ENCODE results near the gene VKORC1L1. TPM values are rescaled to one million over a fixed set of nuclear protein-coding genes. Genes with fewer than 3 reads are reported as not detected.
A peak's percentile ranks its signal among the peaks of the same experiment; 100 is the strongest.

VKORC1L1 gene
- total RNA-seq, 3 donors from 2014 or later (not counting 1 experiment from before 2014, with no cell fraction given) = 5.7 to 8.2 (median 7.1) TPM

DNA sequence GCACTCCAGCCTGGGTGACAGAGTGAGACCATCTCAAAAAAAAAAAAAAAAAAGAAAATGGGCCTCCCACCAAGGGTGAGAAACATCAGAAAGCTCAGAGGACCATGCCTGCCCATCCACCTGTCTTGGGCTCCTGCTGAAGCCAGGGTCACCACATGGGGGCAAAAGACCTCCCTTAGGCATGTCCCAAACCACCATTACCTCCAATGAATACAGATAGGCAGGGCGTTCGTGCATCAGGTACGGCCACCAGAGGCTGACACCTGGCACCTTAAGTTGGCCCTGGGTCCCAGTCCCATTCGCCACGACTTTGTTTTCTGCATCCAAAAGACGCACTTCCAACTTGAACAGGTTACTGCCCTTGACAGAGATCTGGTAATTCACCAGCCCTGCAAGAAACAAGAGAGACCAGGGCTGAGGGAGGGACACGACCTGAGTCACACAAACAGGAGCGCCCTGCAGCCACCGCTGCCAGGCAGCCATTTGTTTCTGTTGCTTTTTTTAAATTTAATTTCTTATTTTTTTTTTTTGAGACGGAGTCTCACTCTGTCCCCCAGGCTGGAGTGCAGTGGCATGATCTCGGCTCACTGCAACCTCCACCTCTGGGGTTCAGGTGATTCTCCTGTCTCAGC, 103.1 kb downstream of the VKORC1L1 start:
- intact Hi-C loops (cut with micrococcal nuclease) = no loop called here
- no peak overlapping the region for H3K4me3 Mint-ChIP-seq
- H3K9me3 ChIP-seq (ENCODE audit: control insufficient read depth, insufficient read depth, low read length) = no peaks in the 10 kb centered on the region
- no peak overlapping the region for H3K27ac ChIP-seq (ENCODE audit: low read length)
- H3K36me3 Mint-ChIP-seq = no peaks in the 10 kb centered on the region
- H3K9me3 Mint-ChIP-seq = no peaks in the 10 kb centered on the region
- no peak for TF ChIP-seq CTCF (IDR thresholded peaks at IDR 0.05)
- WGBS (ENCODE audit: insufficient coverage) = 95% methylated on average over 11 of the region's 11 CpGs
- H3K4me3 ChIP-seq (ENCODE audit: low read length) = no peak overlapping the region
- peaks cover 6 to 8% of the 10 kb centered on the region in 2 donors for H3K4me1 Mint-ChIP-seq
- H3K4me1 ChIP-seq (ENCODE audit: control insufficient read depth, insufficient read depth, low read length) = peaks cover 9% of the 10 kb centered on the region
- H3K27ac Mint-ChIP-seq = no peak overlapping the region
- DNase-seq = no peak
- peaks cover 44% of the 10 kb centered on the region for H3K36me3 ChIP-seq (ENCODE audit: control insufficient read depth, insufficient read depth, low read length)
- ATAC-seq = no peak
- H3K27me3 Mint-ChIP-seq (ENCODE audit: low read depth in 2 of 2) = no peaks in the 10 kb centered on the region
- no peaks in the 10 kb centered on the region for H3K27me3 ChIP-seq (ENCODE audit: control insufficient read depth, insufficient read depth, low read length)

DNA sequence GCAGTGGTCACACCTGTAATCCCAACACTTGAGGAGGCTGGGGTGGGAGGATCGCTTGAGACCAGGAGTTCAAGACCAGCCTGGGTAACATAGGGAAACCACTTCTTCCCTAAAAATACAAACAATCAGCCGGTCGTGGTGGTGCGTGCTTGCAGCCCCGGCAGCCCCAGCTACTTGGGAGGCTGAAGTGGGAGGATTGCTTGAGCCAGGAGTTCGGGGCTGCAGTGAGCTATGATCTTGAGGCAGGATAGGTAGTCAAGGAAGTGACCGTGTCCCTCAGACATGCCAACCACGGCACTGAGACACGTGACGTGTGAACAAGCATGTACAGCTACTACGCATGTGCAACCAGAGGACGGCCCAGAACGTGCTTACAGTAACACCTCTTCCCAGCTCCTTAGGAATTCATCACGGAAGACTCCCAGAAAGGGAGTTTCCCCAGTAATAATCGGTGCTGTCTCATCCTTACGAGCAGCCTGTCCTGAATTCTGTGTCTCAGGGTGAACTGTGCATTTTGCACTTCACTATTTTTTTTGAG, 103.9 kb downstream of the VKORC1L1 start:
- no peak for TF ChIP-seq CTCF (IDR thresholded peaks at IDR 0.05)
- Histone ChIP-seq H3K4me1 (ENCODE audit: control insufficient read depth, insufficient read depth, low read length) (peaks cover 17% of the 10 kb centered on the region), H3K36me3 (ENCODE audit: control insufficient read depth, insufficient read depth, low read length) (peaks cover 42% of the 10 kb centered on the region), H3K27ac (ENCODE audit: low read length) (no peak overlapping the region), H3K9me3 (ENCODE audit: control insufficient read depth, insufficient read depth, low read length) (no peaks in the 10 kb centered on the region), H3K27me3 (ENCODE audit: control insufficient read depth, insufficient read depth, low read length) (no peaks in the 10 kb centered on the region), H3K4me3 (ENCODE audit: low read length) (no peak overlapping the region)
- Mint-ChIP-seq H3K27me3 (ENCODE audit: low read depth in 2 of 2) (no peaks in the 10 kb centered on the region), H3K9me3 (no peaks in the 10 kb centered on the region), H3K4me1 (peaks cover 6 to 10% of the 10 kb centered on the region in 2 donors), H3K36me3 (no peaks in the 10 kb centered on the region), H3K4me3 (no peak overlapping the region), H3K27ac (peak overlapping the region in 1 of 2 donors; percentile 35)
- intact Hi-C loops (cut with micrococcal nuclease) = no loop called here
- no peak for DNase-seq
- no peak for ATAC-seq
- WGBS (ENCODE audit: insufficient coverage) = 95% methylated on average over 15 of the region's 16 CpGs

- 97% methylated on average over 18 of the region's 18 CpGs for WGBS (ENCODE audit: insufficient coverage)
- Mint-ChIP-seq H3K27ac (peak overlapping the region; percentile 43 to 94), H3K4me3 (no peak overlapping the region), H3K9me3 (no peaks in the 10 kb centered on the region), H3K36me3 (no peaks in the 10 kb centered on the region), H3K27me3 (ENCODE audit: low read depth in 2 of 2) (no peaks in the 10 kb centered on the region), H3K4me1 (peaks cover 6 to 10% of the 10 kb centered on the region in 2 donors)
- Histone ChIP-seq H3K4me3 (ENCODE audit: low read length) (no peak overlapping the region), H3K9me3 (ENCODE audit: control insufficient read depth, insufficient read depth, low read length) (no peaks in the 10 kb centered on the region), H3K27me3 (ENCODE audit: control insufficient read depth, insufficient read depth, low read length) (no peaks in the 10 kb centered on the region), H3K36me3 (ENCODE audit: control insufficient read depth, insufficient read depth, low read length) (peaks cover 23% of the 10 kb centered on the region), H3K27ac (ENCODE audit: low read length) (no peak overlapping the region), H3K4me1 (ENCODE audit: control insufficient read depth, insufficient read depth, low read length) (peaks cover 24% of the 10 kb centered on the region)
- no peak for DNase-seq
- no peak for TF ChIP-seq CTCF (IDR thresholded peaks at IDR 0.05)
- no peak for ATAC-seq
- intact Hi-C loops (cut with micrococcal nuclease) = no loop called here
These were observed 106.2 kb downstream of the VKORC1L1 start for GRCh38 chr7:65978891-65979582.

All from natural killer cell (primary cell).